Hematopoietic multipotent progenitor cell treated with erythropoietin and hydrocortisone succinate and interleukin-3 and kit ligand, for 17 days (in vitro differentiated cells): Measurements from ENCODE around the gene NDUFB11.

Source experiments
- DNase-seq: peaks from one replicate; pipeline ENCODE4 v3.0.0-alpha.2; 2015; ENCODE audit warnings: low spot score

The NDUFB11 gene

GRCh38 chrX:47174846-47175587 lies 30.5 kb upstream of the NDUFB11 start:
- DNase-seq: no peak

- DNase-seq: no peak
These were observed 29.9 kb upstream of the NDUFB11 start for GRCh38 chrX:47174376-47174775.

GRCh38 chrX:47172971-47173792 lies 28.7 kb upstream of the NDUFB11 start:
- DNase-seq: no peak

GRCh38 chrX:47172549-47172948 lies 28.0 kb upstream of the NDUFB11 start:
- DNase-seq: no peak

GRCh38 chrX:47171996-47172395 lies 27.5 kb upstream of the NDUFB11 start:
- DNase-seq: no peak

GRCh38 chrX:47170861-47171692 lies 26.6 kb upstream of the NDUFB11 start:
- DNase-seq: no peak

- no peak for DNase-seq
These were observed 25.4 kb upstream of the NDUFB11 start for GRCh38 chrX:47169726-47170515.

- no peak for DNase-seq
These were observed 24.8 kb upstream of the NDUFB11 start for GRCh38 chrX:47169273-47169672.

- no peak for DNase-seq
These were observed 24.1 kb upstream of the NDUFB11 start for GRCh38 chrX:47168495-47169073.

- DNase-seq: no peak
These were observed 21.6 kb upstream of the NDUFB11 start for GRCh38 chrX:47166126-47166525.

GRCh38 chrX:47164420-47164819 lies 19.9 kb upstream of the NDUFB11 start:
- DNase-seq: no peak

- no peak for DNase-seq
These were observed 18.6 kb upstream of the NDUFB11 start for GRCh38 chrX:47162927-47163583.

- DNase-seq: no peak
These were observed 16.3 kb upstream of the NDUFB11 start for GRCh38 chrX:47160781-47161180.

- DNase-seq: no peak
These were observed 14.3 kb upstream of the NDUFB11 start for GRCh38 chrX:47158781-47159180.

GRCh38 chrX:47158131-47158530 lies 13.6 kb upstream of the NDUFB11 start:
- DNase-seq: no peak

GRCh38 chrX:47156611-47157520 lies 12.4 kb upstream of the NDUFB11 start:
- no peak for DNase-seq

GRCh38 chrX:47151435-47151834 lies 6.9 kb upstream of the NDUFB11 start:
- DNase-seq: no peak

GRCh38 chrX:47148946-47149345 lies 4.4 kb upstream of the NDUFB11 start:
- DNase-seq: no peak

GRCh38 chrX:47146936-47147859 lies 2.7 kb upstream of the NDUFB11 start:
- no peak for DNase-seq
